ENCODE results near the gene EXOC3L2.

DNA sequence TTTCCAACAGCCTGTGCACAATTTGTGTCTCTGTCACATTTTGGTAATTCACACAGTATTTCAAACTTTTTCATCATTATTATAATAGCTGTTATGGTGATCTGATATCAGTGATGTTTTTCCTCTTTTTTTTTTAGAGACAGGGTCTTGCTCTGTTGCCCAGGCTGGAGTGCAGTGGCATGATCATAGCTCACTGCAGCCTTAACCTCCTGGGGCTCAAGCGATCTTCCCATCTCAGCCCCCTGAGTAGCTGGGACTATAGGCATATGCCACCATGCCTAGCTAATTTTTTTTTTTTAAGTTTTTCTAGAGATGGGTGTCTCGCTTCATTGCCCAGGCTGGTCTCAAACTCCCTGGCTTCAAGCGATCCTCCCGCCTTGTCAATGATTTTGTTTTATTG, 11.6 kb upstream of the EXOC3L2 start:
- TF ChIP-seq GATA2 (IDR thresholded peaks at IDR 0.05; ENCODE audit: low read depth, low read length) = no peak
- no peak for TF ChIP-seq GATA3 (IDR thresholded peaks at IDR 0.05; ENCODE audit: low read depth, low read length)
